GM19395 (cell line): ENCODE data around the gene SLA2.
"Not testable (repeated sequence)": the region's sequence is repeated elsewhere in the genome, so short reads cannot be mapped to it uniquely, and the experiment has no call there.

Experiments used
- ATAC-seq: cut with Tn5 transposase; IDR thresholded peaks from one replicate; pipeline ENCODE4 v1.9.1; 2021; ENCODE audit warnings: mild to moderate bottlenecking, moderate library complexity; ENCODE audit not compliant: unreplicated experiment

SLA2 gene

GRCh38 chr20:36645998-36646397 lies at the start of gene SLA2:
TSS of gene SLA2 (minus strand) at chr20:36646196. CDS start at chr20:36641335, 4,861 bp downstream.
- no peak for ATAC-seq

- ATAC-seq = not testable (repeated sequence)
Measured at GRCh38 chr20:36695467-36695866, 49.5 kb upstream of the SLA2 start.

GRCh38 chr20:36688630-36689029 lies 42.6 kb upstream of the SLA2 start:
- no peak for ATAC-seq

- no peak for ATAC-seq
Measured at GRCh38 chr20:36687850-36688249, 41.9 kb upstream of the SLA2 start.

GRCh38 chr20:36686944-36687343 lies 40.9 kb upstream of the SLA2 start:
- no peak for ATAC-seq

GRCh38 chr20:36686504-36686903 lies 40.5 kb upstream of the SLA2 start:
- no peak for ATAC-seq

GRCh38 chr20:36684747-36685146 lies 38.8 kb upstream of the SLA2 start:
- no peak for ATAC-seq

- ATAC-seq = no peak
Measured at GRCh38 chr20:36682311-36682710, 36.3 kb upstream of the SLA2 start.

- no peak for ATAC-seq
Measured at GRCh38 chr20:36677422-36677771, 31.4 kb upstream of the SLA2 start.

GRCh38 chr20:36676701-36677421 lies 30.9 kb upstream of the SLA2 start:
- ATAC-seq = no peak

GRCh38 chr20:36675545-36675944 lies 29.5 kb upstream of the SLA2 start:
- ATAC-seq = not testable (repeated sequence)

GRCh38 chr20:36672991-36673390 lies 27.0 kb upstream of the SLA2 start:
- ATAC-seq = no peak

- ATAC-seq = no peak
Measured at GRCh38 chr20:36670665-36671357, 24.8 kb upstream of the SLA2 start.

- no peak for ATAC-seq
Measured at GRCh38 chr20:36666181-36666740, 20.3 kb upstream of the SLA2 start.

- no peak for ATAC-seq
Measured at GRCh38 chr20:36663031-36663430, 17.0 kb upstream of the SLA2 start.

- ATAC-seq = no peak
Measured at GRCh38 chr20:36658300-36658699, 12.3 kb upstream of the SLA2 start.

GRCh38 chr20:36656733-36657132 lies 10.7 kb upstream of the SLA2 start:
- no peak for ATAC-seq

- ATAC-seq = no peak
Measured at GRCh38 chr20:36655004-36655403, 9.0 kb upstream of the SLA2 start.

GRCh38 chr20:36654506-36654905 lies 8.5 kb upstream of the SLA2 start:
- no peak for ATAC-seq

GRCh38 chr20:36653456-36653855 lies 7.5 kb upstream of the SLA2 start:
- no peak for ATAC-seq

- no peak for ATAC-seq
Measured at GRCh38 chr20:36647196-36648121, 1.5 kb upstream of the SLA2 start.
